ENCODE results near the gene PLSCR3.
"Not testable (repeated sequence)": the region's sequence is repeated elsewhere in the genome, so short reads cannot be mapped to it uniquely, and the experiment has no call there.

Gene PLSCR3

GRCh38 chr17:7367918-7368598 lies 26.3 kb downstream of the PLSCR3 start:
- Mint-ChIP-seq H3K9me3 (no peaks in the 10 kb centered on the region), H3K27ac (no peak overlapping the region), H3K36me3 (no peaks in the 10 kb centered on the region), H3K4me3 (no peak overlapping the region), H3K27me3 (peaks cover 7% of the 10 kb centered on the region), H3K4me1 (peaks cover 4% of the 10 kb centered on the region)
- ATAC-seq (ENCODE audit: low read depth) (no peak), DNase-seq (ENCODE audit: low spot score in 2 of 2) (no peak)

- Mint-ChIP-seq H3K9me3 (no peaks in the 10 kb centered on the region), H3K27me3 (peaks cover 7% of the 10 kb centered on the region), H3K36me3 (no peaks in the 10 kb centered on the region), H3K27ac (no peak overlapping the region), H3K4me1 (peaks cover 4% of the 10 kb centered on the region), H3K4me3 (no peak overlapping the region)
- DNase-seq (ENCODE audit: low spot score in 2 of 2) (no peak), ATAC-seq (ENCODE audit: low read depth) (no peak)
Measured at GRCh38 chr17:7367083-7367482, 27.2 kb downstream of the PLSCR3 start.

- DNase-seq (ENCODE audit: low spot score in 2 of 2); H3K36me3 Mint-ChIP-seq; H3K9me3 Mint-ChIP-seq; H3K4me3 Mint-ChIP-seq; ATAC-seq (ENCODE audit: low read depth); H3K4me1 Mint-ChIP-seq; H3K27ac Mint-ChIP-seq: not testable (repeated sequence)
- peaks cover 12% of the 10 kb centered on the region for H3K27me3 Mint-ChIP-seq
Measured at GRCh38 chr17:7365963-7366362, 28.4 kb downstream of the PLSCR3 start.

GRCh38 chr17:7363311-7363710 lies 31.0 kb downstream of the PLSCR3 start:
- Mint-ChIP-seq H3K27ac (no peak overlapping the region), H3K4me1 (peaks cover 2% of the 10 kb centered on the region), H3K36me3 (no peaks in the 10 kb centered on the region), H3K4me3 (no peak overlapping the region), H3K9me3 (no peaks in the 10 kb centered on the region), H3K27me3 (peaks cover 8% of the 10 kb centered on the region)
- DNase-seq (ENCODE audit: low spot score in 2 of 2) (no peak), ATAC-seq (ENCODE audit: low read depth) (no peak)

- Mint-ChIP-seq H3K4me1 (no peaks in the 10 kb centered on the region), H3K9me3 (no peaks in the 10 kb centered on the region), H3K36me3 (no peaks in the 10 kb centered on the region), H3K27ac (no peak overlapping the region), H3K27me3 (peaks cover 6% of the 10 kb centered on the region), H3K4me3 (no peak overlapping the region)
- DNase-seq (ENCODE audit: low spot score in 2 of 2): no peak
- ATAC-seq (ENCODE audit: low read depth): no peak
Measured at GRCh38 chr17:7361906-7362305, 32.4 kb downstream of the PLSCR3 start.

GRCh38 chr17:7357381-7357780 lies 36.9 kb downstream of the PLSCR3 start:
- no peaks in the 10 kb centered on the region for H3K9me3 Mint-ChIP-seq
- no peak overlapping the region for H3K27ac Mint-ChIP-seq
- peaks cover 5% of the 10 kb centered on the region for H3K27me3 Mint-ChIP-seq
- no peaks in the 10 kb centered on the region for H3K36me3 Mint-ChIP-seq
- DNase-seq (ENCODE audit: low spot score in 2 of 2) (no peak), ATAC-seq (ENCODE audit: low read depth) (no peak)
- H3K4me3 Mint-ChIP-seq: no peak overlapping the region
- peaks cover 16% of the 10 kb centered on the region for H3K4me1 Mint-ChIP-seq

GRCh38 chr17:7356756-7357155 lies 37.6 kb downstream of the PLSCR3 start:
- Mint-ChIP-seq H3K4me3 (no peak overlapping the region), H3K27me3 (peaks cover 1% of the 10 kb centered on the region), H3K4me1 (peaks cover 17% of the 10 kb centered on the region), H3K36me3 (no peaks in the 10 kb centered on the region), H3K9me3 (no peaks in the 10 kb centered on the region), H3K27ac (no peak overlapping the region)
- DNase-seq (ENCODE audit: low spot score in 2 of 2): no peak
- ATAC-seq (ENCODE audit: low read depth): no peak

GRCh38 chr17:7356072-7356549 lies 38.2 kb downstream of the PLSCR3 start:
- no peak overlapping the region for H3K4me3 Mint-ChIP-seq
- H3K36me3 Mint-ChIP-seq: no peaks in the 10 kb centered on the region
- H3K27me3 Mint-ChIP-seq: no peaks in the 10 kb centered on the region
- H3K9me3 Mint-ChIP-seq: no peaks in the 10 kb centered on the region
- ATAC-seq (ENCODE audit: low read depth) (peak; percentile 71), DNase-seq (ENCODE audit: low spot score in 2 of 2) (peak; percentile 87 to 88)
- H3K27ac Mint-ChIP-seq: no peak overlapping the region
- peaks cover 20% of the 10 kb centered on the region for H3K4me1 Mint-ChIP-seq

- Mint-ChIP-seq H3K9me3 (no peaks in the 10 kb centered on the region), H3K27me3 (no peaks in the 10 kb centered on the region), H3K27ac (no peak overlapping the region), H3K4me3 (no peak overlapping the region), H3K36me3 (no peaks in the 10 kb centered on the region), H3K4me1 (peaks cover 20% of the 10 kb centered on the region)
- no peak for ATAC-seq (ENCODE audit: low read depth)
- DNase-seq (ENCODE audit: low spot score in 2 of 2): no peak
Measured at GRCh38 chr17:7355573-7355972, 38.8 kb downstream of the PLSCR3 start.

GRCh38 chr17:7355053-7355452 lies 39.3 kb downstream of the PLSCR3 start, which contains the start of gene TMEM95:
Gene TMEM95 (plus strand): TSS chr17:7355156. CDS start chr17:7355205, 49 bp downstream.
- no peaks in the 10 kb centered on the region for H3K36me3 Mint-ChIP-seq
- no peak for ATAC-seq (ENCODE audit: low read depth)
- H3K27ac Mint-ChIP-seq: peak within 1 kb of the TSS; percentile 54
- DNase-seq (ENCODE audit: low spot score in 2 of 2): no peak
- H3K4me1 Mint-ChIP-seq: peaks cover 23% of the 10 kb centered on the region
- no peaks in the 10 kb centered on the region for H3K27me3 Mint-ChIP-seq
- no peaks in the 10 kb centered on the region for H3K9me3 Mint-ChIP-seq
- no peak within 1 kb of the TSS for H3K4me3 Mint-ChIP-seq

- no peak for ATAC-seq (ENCODE audit: low read depth)
- Mint-ChIP-seq H3K27ac (peak overlapping the region; percentile 54), H3K4me1 (peaks cover 26% of the 10 kb centered on the region), H3K4me3 (no peak overlapping the region), H3K27me3 (no peaks in the 10 kb centered on the region), H3K9me3 (no peaks in the 10 kb centered on the region), H3K36me3 (no peaks in the 10 kb centered on the region)
- DNase-seq (ENCODE audit: low spot score in 2 of 2): no peak
Measured at GRCh38 chr17:7354262-7354843, 40.0 kb downstream of the PLSCR3 start.

GRCh38 chr17:7352910-7353635 lies 41.3 kb downstream of the PLSCR3 start:
- Mint-ChIP-seq H3K36me3 (peaks cover 3% of the 10 kb centered on the region), H3K27me3 (no peaks in the 10 kb centered on the region), H3K9me3 (no peaks in the 10 kb centered on the region), H3K4me3 (peak overlapping the region; percentile 96), H3K4me1 (peaks cover 30% of the 10 kb centered on the region), H3K27ac (peak overlapping the region; percentile 90)
- DNase-seq (ENCODE audit: low spot score in 2 of 2): no peak
- ATAC-seq (ENCODE audit: low read depth): no peak

- peak overlapping the region; percentile 90 for H3K27ac Mint-ChIP-seq
- no peaks in the 10 kb centered on the region for H3K27me3 Mint-ChIP-seq
- peaks cover 30% of the 10 kb centered on the region for H3K4me1 Mint-ChIP-seq
- no peaks in the 10 kb centered on the region for H3K9me3 Mint-ChIP-seq
- H3K4me3 Mint-ChIP-seq: peak overlapping the region; percentile 96
- ATAC-seq (ENCODE audit: low read depth) (no peak), DNase-seq (ENCODE audit: low spot score in 2 of 2) (no peak)
- H3K36me3 Mint-ChIP-seq: peaks cover 4% of the 10 kb centered on the region
Measured at GRCh38 chr17:7352503-7352889, 41.8 kb downstream of the PLSCR3 start.

All from memory B cell (primary cell).